ENCODE results near the gene ATRN.

The ATRN gene

DNA sequence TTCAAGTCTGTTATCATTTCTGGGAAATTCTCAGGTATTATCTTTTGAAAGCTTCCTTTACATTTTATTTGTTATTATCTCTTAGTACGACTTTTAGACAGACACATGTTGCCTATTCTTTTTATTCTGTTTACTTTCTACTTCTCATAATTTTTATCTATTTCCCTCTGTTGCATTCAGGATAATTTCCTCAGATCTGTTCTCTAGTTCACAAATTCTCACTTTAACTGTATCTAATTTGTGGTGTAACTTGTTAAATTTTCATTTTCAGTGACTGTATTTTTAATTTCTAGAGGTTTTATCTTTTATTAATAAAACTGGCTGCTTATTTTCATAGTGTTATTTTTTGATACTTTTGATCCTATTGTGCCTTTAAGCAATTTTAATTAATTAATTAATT lies 16.0 kb downstream of the ATRN start:
- no peaks in the 10 kb centered on the region for H3F3A ChIP-seq (ENCODE audit: low read depth)
- H2AFZ ChIP-seq (ENCODE audit: low read length) = no peak overlapping the region
- peaks cover 5% of the 10 kb centered on the region for H3K4me1 ChIP-seq (ENCODE audit: insufficient read depth, low read length, poor library complexity, severe bottlenecking)
- peaks cover 22% of the 10 kb centered on the region for H3K79me2 ChIP-seq (ENCODE audit: insufficient read depth, low read length)
- H4K20me1 ChIP-seq (ENCODE audit: insufficient read depth, low read length, poor library complexity, severe bottlenecking) = peaks cover 4% of the 10 kb centered on the region
- no peak overlapping the region for H3K4me2 ChIP-seq (ENCODE audit: low read depth, low read length, poor library complexity, severe bottlenecking)
- no peaks in the 10 kb centered on the region for H3K27me3 ChIP-seq (ENCODE audit: insufficient read depth, low read length, poor library complexity, severe bottlenecking)
- TF ChIP-seq EZH2phosphoT487 (IDR thresholded peaks at IDR 0.05; ENCODE audit: borderline replicate concordance) = no peak
- H3K9me2 ChIP-seq (replicated peaks; ENCODE audit: low read depth, low read length) = no peaks in the 10 kb centered on the region
- H3K9me3 ChIP-seq (ENCODE audit: insufficient read depth, low read depth, low read length) = peaks cover 13% of the 10 kb centered on the region; the same call in 1 of the 2 replicates
- no peak overlapping the region for H3K4me3 ChIP-seq (ENCODE audit: low read length, poor library complexity, severe bottlenecking)
- no peak overlapping the region for H3K9ac ChIP-seq (ENCODE audit: low read depth, low read length, poor library complexity, severe bottlenecking)
- peaks cover 12% of the 10 kb centered on the region; the same call in 1 of the 2 replicates for H3K36me3 ChIP-seq (ENCODE audit: insufficient read depth, low read length)

DNA sequence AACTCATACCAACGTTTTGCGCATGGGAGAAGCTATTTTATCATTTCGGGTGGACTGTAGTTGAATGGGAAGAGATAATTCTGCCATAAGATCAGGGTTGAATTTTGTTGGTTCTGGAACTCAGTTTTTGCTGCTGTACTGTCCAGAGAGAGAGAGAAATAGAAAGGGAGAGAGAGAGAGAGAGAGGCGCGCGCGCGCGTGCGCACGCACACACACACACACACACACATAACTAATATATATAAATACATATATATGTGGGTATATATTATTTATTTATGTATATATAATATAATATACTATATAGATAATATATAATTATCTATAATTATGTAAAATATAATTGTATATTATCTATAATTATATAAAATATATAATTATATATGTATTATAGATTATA lies 21.9 kb downstream of the ATRN start:
- no peak overlapping the region for H3K9ac ChIP-seq (ENCODE audit: low read depth, low read length, poor library complexity, severe bottlenecking)
- no peak overlapping the region for H3K4me3 ChIP-seq (ENCODE audit: low read length, poor library complexity, severe bottlenecking)
- no peak overlapping the region for H2AFZ ChIP-seq (ENCODE audit: low read length)
- TF ChIP-seq EZH2phosphoT487 (IDR thresholded peaks at IDR 0.05; ENCODE audit: borderline replicate concordance) = no peak
- TF ChIP-seq, protein P1, sequence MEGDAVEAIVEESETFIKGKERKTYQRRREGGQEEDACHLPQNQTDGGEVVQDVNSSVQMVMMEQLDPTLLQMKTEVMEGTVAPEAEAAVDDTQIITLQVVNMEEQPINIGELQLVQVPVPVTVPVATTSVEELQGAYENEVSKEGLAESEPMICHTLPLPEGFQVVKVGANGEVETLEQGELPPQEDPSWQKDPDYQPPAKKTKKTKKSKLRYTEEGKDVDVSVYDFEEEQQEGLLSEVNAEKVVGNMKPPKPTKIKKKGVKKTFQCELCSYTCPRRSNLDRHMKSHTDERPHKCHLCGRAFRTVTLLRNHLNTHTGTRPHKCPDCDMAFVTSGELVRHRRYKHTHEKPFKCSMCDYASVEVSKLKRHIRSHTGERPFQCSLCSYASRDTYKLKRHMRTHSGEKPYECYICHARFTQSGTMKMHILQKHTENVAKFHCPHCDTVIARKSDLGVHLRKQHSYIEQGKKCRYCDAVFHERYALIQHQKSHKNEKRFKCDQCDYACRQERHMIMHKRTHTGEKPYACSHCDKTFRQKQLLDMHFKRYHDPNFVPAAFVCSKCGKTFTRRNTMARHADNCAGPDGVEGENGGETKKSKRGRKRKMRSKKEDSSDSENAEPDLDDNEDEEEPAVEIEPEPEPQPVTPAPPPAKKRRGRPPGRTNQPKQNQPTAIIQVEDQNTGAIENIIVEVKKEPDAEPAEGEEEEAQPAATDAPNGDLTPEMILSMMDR (conservative IDR thresholded peaks at IDR 0.05; ENCODE audit: low read length) = no peak
- peaks cover 12% of the 10 kb centered on the region; the same call in 1 of the 2 replicates for H3K36me3 ChIP-seq (ENCODE audit: insufficient read depth, low read length)
- H3K9me2 ChIP-seq (replicated peaks; ENCODE audit: low read depth, low read length) = no peaks in the 10 kb centered on the region
- H4K20me1 ChIP-seq (ENCODE audit: insufficient read depth, low read length, poor library complexity, severe bottlenecking) = no peaks in the 10 kb centered on the region
- no peak overlapping the region for H3K4me2 ChIP-seq (ENCODE audit: low read depth, low read length, poor library complexity, severe bottlenecking)
- H3K79me2 ChIP-seq (ENCODE audit: insufficient read depth, low read length) = peaks cover 16% of the 10 kb centered on the region; the same call in 1 of the 2 replicates
- H3K27me3 ChIP-seq (ENCODE audit: insufficient read depth, low read length, poor library complexity, severe bottlenecking) = no peaks in the 10 kb centered on the region
- peaks cover 11% of the 10 kb centered on the region for H3K9me3 ChIP-seq (ENCODE audit: insufficient read depth, low read depth, low read length)
- H3K4me1 ChIP-seq (ENCODE audit: insufficient read depth, low read length, poor library complexity, severe bottlenecking) = no peaks in the 10 kb centered on the region
- H3F3A ChIP-seq (ENCODE audit: low read depth) = no peaks in the 10 kb centered on the region

DNA sequence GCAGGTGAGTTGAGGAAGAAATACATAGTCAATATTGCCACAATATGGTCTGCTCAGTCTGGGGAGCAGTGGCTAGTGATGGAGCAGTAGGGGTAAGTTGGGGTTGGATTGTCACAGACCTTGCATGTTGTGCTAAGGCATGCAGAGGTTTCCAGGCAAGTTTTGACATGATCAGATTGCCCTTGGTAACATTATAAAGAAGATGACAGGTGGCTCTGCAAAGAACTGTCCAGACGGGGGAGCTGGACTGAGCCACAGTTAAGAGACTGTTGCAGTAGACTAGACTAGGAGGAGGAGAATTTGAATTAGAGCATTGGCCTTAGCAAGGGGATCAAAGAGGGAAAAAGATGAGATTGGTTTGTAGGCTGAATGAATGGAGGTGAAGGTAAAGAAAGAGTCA lies 23.4 kb downstream of the ATRN start:
- TF ChIP-seq, protein P1 (conservative IDR thresholded peaks at IDR 0.05; ENCODE audit: low read length) = no peak
- TF ChIP-seq EZH2phosphoT487 (IDR thresholded peaks at IDR 0.05; ENCODE audit: borderline replicate concordance) = no peak
- Histone ChIP-seq H3K9ac (ENCODE audit: low read depth, low read length, poor library complexity, severe bottlenecking) (no peak overlapping the region), H3F3A (ENCODE audit: low read depth) (no peaks in the 10 kb centered on the region), H4K20me1 (ENCODE audit: insufficient read depth, low read length, poor library complexity, severe bottlenecking) (no peaks in the 10 kb centered on the region), H3K4me3 (ENCODE audit: low read length, poor library complexity, severe bottlenecking) (no peak overlapping the region), H3K4me2 (ENCODE audit: low read depth, low read length, poor library complexity, severe bottlenecking) (no peak overlapping the region), H3K9me2 (replicated peaks; ENCODE audit: low read depth, low read length) (no peaks in the 10 kb centered on the region), H3K36me3 (ENCODE audit: insufficient read depth, low read length) (peaks cover 12% of the 10 kb centered on the region; the same call in 1 of the 2 replicates), H2AFZ (ENCODE audit: low read length) (no peak overlapping the region), H3K4me1 (ENCODE audit: insufficient read depth, low read length, poor library complexity, severe bottlenecking) (no peaks in the 10 kb centered on the region), H3K9me3 (ENCODE audit: insufficient read depth, low read depth, low read length) (peaks cover 11% of the 10 kb centered on the region), H3K27me3 (ENCODE audit: insufficient read depth, low read length, poor library complexity, severe bottlenecking) (no peaks in the 10 kb centered on the region), H3K79me2 (ENCODE audit: insufficient read depth, low read length) (peaks cover 14% of the 10 kb centered on the region; the same call in 1 of the 2 replicates)

DNA sequence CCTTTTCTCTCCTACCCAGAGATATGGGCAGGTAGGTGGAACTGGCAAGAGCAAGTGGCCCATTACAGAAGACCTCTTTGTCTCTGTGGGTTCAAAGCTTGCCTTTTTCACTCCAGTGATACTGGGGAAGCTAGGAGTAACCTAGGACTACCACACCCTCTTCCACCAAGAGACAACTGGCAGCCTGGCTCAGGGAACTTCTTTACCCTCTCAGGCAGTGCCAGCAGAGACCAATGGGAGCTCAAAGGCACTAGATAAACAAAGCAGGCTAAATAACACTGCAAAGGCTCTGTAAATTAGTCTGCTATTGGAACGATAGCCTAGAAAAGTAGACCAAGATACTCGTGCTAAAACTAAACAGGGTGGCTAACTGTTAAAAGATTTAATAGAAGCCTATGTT lies 32.1 kb downstream of the ATRN start:
- no peak for TF ChIP-seq EZH2phosphoT487 (IDR thresholded peaks at IDR 0.05; ENCODE audit: borderline replicate concordance)
- H3K4me3 ChIP-seq (ENCODE audit: low read length, poor library complexity, severe bottlenecking) = no peak overlapping the region
- H3K4me1 ChIP-seq (ENCODE audit: insufficient read depth, low read length, poor library complexity, severe bottlenecking) = peaks cover 3% of the 10 kb centered on the region
- no peaks in the 10 kb centered on the region for H3K27me3 ChIP-seq (ENCODE audit: insufficient read depth, low read length, poor library complexity, severe bottlenecking)
- H2AFZ ChIP-seq (ENCODE audit: low read length) = no peak overlapping the region
- no peaks in the 10 kb centered on the region for H4K20me1 ChIP-seq (ENCODE audit: insufficient read depth, low read length, poor library complexity, severe bottlenecking)
- H3F3A ChIP-seq (ENCODE audit: low read depth) = no peaks in the 10 kb centered on the region
- no peaks in the 10 kb centered on the region for H3K79me2 ChIP-seq (ENCODE audit: insufficient read depth, low read length)
- no peak overlapping the region for H3K9ac ChIP-seq (ENCODE audit: low read depth, low read length, poor library complexity, severe bottlenecking)
- no peaks in the 10 kb centered on the region for H3K36me3 ChIP-seq (ENCODE audit: insufficient read depth, low read length)
- no peaks in the 10 kb centered on the region for H3K9me3 ChIP-seq (ENCODE audit: insufficient read depth, low read depth, low read length)
- H3K9me2 ChIP-seq (replicated peaks; ENCODE audit: low read depth, low read length) = no peaks in the 10 kb centered on the region
- no peak overlapping the region for H3K4me2 ChIP-seq (ENCODE audit: low read depth, low read length, poor library complexity, severe bottlenecking)

All from Loucy (cell line).